ENCODE measurements around the gene RNF214. TPM values are rescaled to one million over a fixed set of nuclear protein-coding genes. Genes with fewer than 3 reads are reported as not detected.

RNF214 gene
- total RNA-seq, 1 donor from 2014 or later: 43.0 TPM

GRCh38 chr11:117198613-117199012 lies 33.9 kb upstream of the RNF214 start:
- H3K27ac Mint-ChIP-seq (ENCODE audit: unreplicated experiment): no peak overlapping the region
- no peaks in the 10 kb centered on the region for H3K9me3 Mint-ChIP-seq (ENCODE audit: unreplicated experiment)
- peaks cover 6% of the 10 kb centered on the region for H3K27me3 Mint-ChIP-seq (ENCODE audit: unreplicated experiment)
- peaks cover 4% of the 10 kb centered on the region for H3K4me1 Mint-ChIP-seq (ENCODE audit: low read depth, unreplicated experiment)
- DNase-seq: no peak
- H3K4me3 Mint-ChIP-seq (ENCODE audit: unreplicated experiment): no peak overlapping the region
- no peaks in the 10 kb centered on the region for H3K36me3 Mint-ChIP-seq (ENCODE audit: unreplicated experiment)
- no peak for TF ChIP-seq CTCF (IDR thresholded peaks at IDR 0.05; ENCODE audit: partially characterized antibody, unreplicated experiment)

- Mint-ChIP-seq H3K27ac (ENCODE audit: unreplicated experiment) (no peak within 1 kb of the TSS), H3K4me1 (ENCODE audit: low read depth, unreplicated experiment) (peaks cover 6% of the 10 kb centered on the region), H3K9me3 (ENCODE audit: unreplicated experiment) (peaks cover 1% of the 10 kb centered on the region), H3K4me3 (ENCODE audit: unreplicated experiment) (no peak within 1 kb of the TSS), H3K36me3 (ENCODE audit: unreplicated experiment) (no peaks in the 10 kb centered on the region), H3K27me3 (ENCODE audit: unreplicated experiment) (peaks cover 6% of the 10 kb centered on the region)
- TF ChIP-seq CTCF (IDR thresholded peaks at IDR 0.05; ENCODE audit: partially characterized antibody, unreplicated experiment): no peak
- no peak for DNase-seq
Measured at GRCh38 chr11:117199053-117199915, 33.2 kb upstream of the RNF214 start, which contains the start of gene TAGLN. TAGLN (plus strand) TSS chr11:117199370; CDS start chr11:117203014, 3,644 bp downstream.

DNA sequence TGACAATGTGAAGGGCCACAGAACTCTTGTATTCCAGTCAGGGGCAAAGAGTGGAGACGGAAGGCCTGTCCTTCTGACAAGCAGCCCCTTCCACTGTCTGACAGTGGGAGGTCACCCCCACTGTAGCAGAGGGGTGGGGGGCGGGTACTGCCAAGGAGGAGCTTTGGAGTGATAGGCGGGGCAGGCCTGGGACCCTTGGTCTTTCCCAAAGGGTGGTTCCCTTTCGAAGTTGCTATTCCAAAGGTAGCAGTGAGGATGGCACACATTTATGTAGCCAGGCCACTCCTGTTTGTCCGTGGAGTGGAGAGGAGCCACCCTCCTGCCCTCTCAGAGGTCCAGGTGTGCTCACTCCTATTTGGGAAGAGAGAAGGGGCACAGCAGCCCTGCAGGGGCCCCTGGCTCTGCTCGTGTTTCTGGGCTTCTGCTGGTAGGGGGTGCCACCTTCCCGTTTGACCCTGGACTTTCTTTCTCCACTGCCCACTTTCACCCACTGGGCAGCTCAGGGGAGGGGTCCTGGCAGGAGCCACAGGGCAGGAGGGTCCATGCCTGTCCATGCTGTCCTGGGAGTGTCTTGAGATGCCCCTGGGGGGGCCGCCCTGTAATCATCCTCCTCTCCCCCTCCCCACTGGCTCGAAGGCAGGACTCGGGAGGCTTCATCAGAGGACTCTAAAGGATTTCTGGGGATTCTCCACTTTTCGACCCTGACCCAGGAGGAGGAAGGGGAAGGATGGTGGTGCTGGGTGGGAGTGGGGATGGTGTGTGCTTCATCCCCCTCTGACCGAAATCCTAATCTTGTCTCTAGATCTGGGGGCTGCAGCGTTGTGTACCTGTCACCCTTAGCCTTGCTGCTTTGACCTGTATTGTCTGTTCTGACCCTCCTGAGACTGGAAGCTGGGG lies 32.3 kb upstream of the RNF214 start:
- Mint-ChIP-seq H3K4me1 (ENCODE audit: low read depth, unreplicated experiment) (peaks cover 14% of the 10 kb centered on the region), H3K36me3 (ENCODE audit: unreplicated experiment) (no peaks in the 10 kb centered on the region), H3K9me3 (ENCODE audit: unreplicated experiment) (peaks cover 5% of the 10 kb centered on the region), H3K27me3 (ENCODE audit: unreplicated experiment) (peaks cover 6% of the 10 kb centered on the region), H3K4me3 (ENCODE audit: unreplicated experiment) (no peak overlapping the region), H3K27ac (ENCODE audit: unreplicated experiment) (no peak overlapping the region)
- no peak for DNase-seq
- no peak for TF ChIP-seq CTCF (IDR thresholded peaks at IDR 0.05; ENCODE audit: partially characterized antibody, unreplicated experiment)

GRCh38 chr11:117200813-117201657 lies 31.4 kb upstream of the RNF214 start:
- no peak for TF ChIP-seq CTCF (IDR thresholded peaks at IDR 0.05; ENCODE audit: partially characterized antibody, unreplicated experiment)
- H3K4me3 Mint-ChIP-seq (ENCODE audit: unreplicated experiment): no peak overlapping the region
- DNase-seq: no peak
- H3K27ac Mint-ChIP-seq (ENCODE audit: unreplicated experiment): no peak overlapping the region
- H3K9me3 Mint-ChIP-seq (ENCODE audit: unreplicated experiment): peaks cover 5% of the 10 kb centered on the region
- no peaks in the 10 kb centered on the region for H3K36me3 Mint-ChIP-seq (ENCODE audit: unreplicated experiment)
- H3K4me1 Mint-ChIP-seq (ENCODE audit: low read depth, unreplicated experiment): peaks cover 19% of the 10 kb centered on the region
- H3K27me3 Mint-ChIP-seq (ENCODE audit: unreplicated experiment): peaks cover 6% of the 10 kb centered on the region

Measured in glutamatergic neuron (in vitro differentiated cells).